ENCODE data around the gene LCN15. TPM values are rescaled to one million over a fixed set of nuclear protein-coding genes. Genes with fewer than 3 reads are reported as not detected.

LCN15 gene
- total RNA-seq, 4 donors from 2014 or later = 6.4 to 11.9 TPM; not detected in 2

GRCh38 chr9:136754626-136755301, 9.6 kb downstream of the LCN15 start:
- no peak for TF ChIP-seq CTCF (IDR thresholded peaks at IDR 0.05)
- TF ChIP-seq EP300 (IDR thresholded peaks at IDR 0.05; ENCODE audit: low read depth) = no peak
- no peak for TF ChIP-seq POLR2AphosphoS5 (IDR thresholded peaks at IDR 0.05)
- TF ChIP-seq POLR2A (IDR thresholded peaks at IDR 0.05) = no peak
- DNase-seq = no peak
- no peaks in the 10 kb centered on the region for H3K36me3 ChIP-seq
- no peak overlapping the region for H3K27ac ChIP-seq
- H3K4me3 ChIP-seq = no peak overlapping the region
- H3K4me1 ChIP-seq = no peaks in the 10 kb centered on the region
- 81% methylated on average over 19 of the region's 24 CpGs; no CpG with 5 or more reads in 1 of the 2 donors for WGBS, 2 donors (ENCODE audit: low coverage in 1 of 2)
- in situ Hi-C loops (cut with MboI; ENCODE audit: low pct_ligation_motif_present in 1 of 4, low pct_unique_long_range_greater_than_20kb in 1 of 4, low sequenced_read_pairs in 3 of 4) (no loop called here), intact Hi-C loops (cut with DNase I; ENCODE audit: low total_unique reads) (no loop called here)
- peaks cover 19% of the 10 kb centered on the region for H3K27me3 ChIP-seq
- peaks cover 0 to 4% of the 10 kb centered on the region in 2 donors for H3K9me3 ChIP-seq

- Histone ChIP-seq H3K4me3 (no peak overlapping the region), H3K27me3 (peaks cover 16% of the 10 kb centered on the region), H3K4me1 (no peaks in the 10 kb centered on the region), H3K27ac (no peak overlapping the region), H3K9me3 (peaks cover 0 to 4% of the 10 kb centered on the region in 2 donors), H3K36me3 (no peaks in the 10 kb centered on the region)
- in situ Hi-C loops (cut with MboI; ENCODE audit: low pct_ligation_motif_present in 1 of 4, low pct_unique_long_range_greater_than_20kb in 1 of 4, low sequenced_read_pairs in 3 of 4) = no loop called here
- intact Hi-C loops (cut with DNase I; ENCODE audit: low total_unique reads) = no loop called here
- no peak for DNase-seq
- 56% methylated on average over 15 of the region's 17 CpGs; no CpG with 5 or more reads in 1 of the 2 donors for WGBS, 2 donors (ENCODE audit: low coverage in 1 of 2)
- no peak for TF ChIP-seq POLR2AphosphoS5 (IDR thresholded peaks at IDR 0.05)
- TF ChIP-seq EP300 (IDR thresholded peaks at IDR 0.05; ENCODE audit: low read depth) = no peak
These were observed 10.2 kb downstream of the LCN15 start for GRCh38 chr9:136754059-136754572.

GRCh38 chr9:136753371-136754058, 10.8 kb downstream of the LCN15 start:
- DNase-seq = no peak
- in situ Hi-C loops (cut with MboI; ENCODE audit: low pct_ligation_motif_present in 1 of 4, low pct_unique_long_range_greater_than_20kb in 1 of 4, low sequenced_read_pairs in 3 of 4) = no loop called here
- WGBS, 2 donors (ENCODE audit: low coverage in 1 of 2) = 80% methylated on average over 30 of the region's 31 CpGs; no CpG with 5 or more reads in 1 of the 2 donors
- Histone ChIP-seq H3K4me1 (no peaks in the 10 kb centered on the region), H3K36me3 (no peaks in the 10 kb centered on the region), H3K4me3 (no peak overlapping the region), H3K9me3 (peaks cover 0 to 4% of the 10 kb centered on the region in 2 donors), H3K27me3 (peaks cover 16% of the 10 kb centered on the region), H3K27ac (no peak overlapping the region)
- intact Hi-C loops (cut with DNase I; ENCODE audit: low total_unique reads) = no loop called here
- no peak for TF ChIP-seq CTCF (IDR thresholded peaks at IDR 0.05)
- TF ChIP-seq EP300 (IDR thresholded peaks at IDR 0.05; ENCODE audit: low read depth) = no peak
- TF ChIP-seq POLR2A (IDR thresholded peaks at IDR 0.05) = no peak
- no peak for TF ChIP-seq POLR2AphosphoS5 (IDR thresholded peaks at IDR 0.05)

GRCh38 chr9:136751814-136752213, 12.5 kb downstream of the LCN15 start:
- Histone ChIP-seq H3K9me3 (peaks cover 0 to 4% of the 10 kb centered on the region in 2 donors), H3K4me3 (no peak overlapping the region), H3K36me3 (no peaks in the 10 kb centered on the region), H3K27me3 (peaks cover 16% of the 10 kb centered on the region), H3K27ac (no peak overlapping the region), H3K4me1 (no peaks in the 10 kb centered on the region)
- TF ChIP-seq POLR2AphosphoS5 (IDR thresholded peaks at IDR 0.05) (no peak), EP300 (IDR thresholded peaks at IDR 0.05; ENCODE audit: low read depth) (no peak), CTCF (IDR thresholded peaks at IDR 0.05) (no peak), POLR2A (IDR thresholded peaks at IDR 0.05) (no peak)
- DNase-seq = no peak
- intact Hi-C loops (cut with DNase I; ENCODE audit: low total_unique reads) (no loop called here), in situ Hi-C loops (cut with MboI; ENCODE audit: low pct_ligation_motif_present in 1 of 4, low pct_unique_long_range_greater_than_20kb in 1 of 4, low sequenced_read_pairs in 3 of 4) (no loop called here)

Measured in transverse colon (tissue), 4 donors.